Lower leg skin (tissue), 3 donors: Measurements from ENCODE around the gene ABCA10.

Experiments
- CTCF ChIP-seq, 3 donors: fragments of 450-650 bp; IDR thresholded peaks; one replicate each; pipeline ENCODE4 v1.5.1; 2016; ENCODE audit warnings: antibody characterized with exemption in 3 of 3, mild to moderate bottlenecking in 3 of 3, moderate library complexity in 2 of 3
- POLR2A ChIP-seq, 2 donors: fragments of 450-650 bp; IDR thresholded peaks; one replicate each; pipeline ENCODE4 v1.6.1; 2016 to 2017; ENCODE audit warnings: antibody characterized with exemption in 2 of 2, mild to moderate bottlenecking in 1 of 2, moderate library complexity in 1 of 2

DNA sequence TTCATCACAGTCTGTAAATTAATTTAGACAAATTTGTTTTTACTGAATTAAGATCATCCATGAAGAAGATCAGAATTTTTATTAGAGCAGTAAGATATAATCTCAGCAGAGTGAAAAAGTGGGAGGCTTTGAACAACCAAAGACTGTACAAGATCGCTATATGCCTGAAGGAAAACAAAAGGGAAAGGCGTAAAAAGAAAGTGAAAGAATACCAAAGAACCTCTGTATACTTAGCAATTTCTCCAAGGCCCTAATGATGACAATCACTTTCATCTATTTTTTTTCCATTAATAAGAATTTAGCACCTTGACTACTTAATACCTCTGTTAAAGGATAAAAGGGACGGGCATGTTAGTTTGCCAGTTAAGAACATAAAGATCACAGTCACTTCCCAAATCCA is 38.6 kb upstream of the ABCA10 start:
- TF ChIP-seq CTCF (IDR thresholded peaks at IDR 0.05) = no peak
- no peak for TF ChIP-seq POLR2A (IDR thresholded peaks at IDR 0.05)
